ENCODE data around the gene CD3E.

- TF ChIP-seq ZNF274 (IDR thresholded peaks at IDR 0.05; ENCODE audit: low read depth, low read length): no peak
- TF ChIP-seq YY1 (IDR thresholded peaks at IDR 0.05; ENCODE audit: insufficient read depth, insufficient read length): no peak
Observed at GRCh38 chr11:118283037-118283636, 21.4 kb upstream of the CD3E start.
